ENCODE measurements around the gene WWC2.

Gene WWC2

DNA sequence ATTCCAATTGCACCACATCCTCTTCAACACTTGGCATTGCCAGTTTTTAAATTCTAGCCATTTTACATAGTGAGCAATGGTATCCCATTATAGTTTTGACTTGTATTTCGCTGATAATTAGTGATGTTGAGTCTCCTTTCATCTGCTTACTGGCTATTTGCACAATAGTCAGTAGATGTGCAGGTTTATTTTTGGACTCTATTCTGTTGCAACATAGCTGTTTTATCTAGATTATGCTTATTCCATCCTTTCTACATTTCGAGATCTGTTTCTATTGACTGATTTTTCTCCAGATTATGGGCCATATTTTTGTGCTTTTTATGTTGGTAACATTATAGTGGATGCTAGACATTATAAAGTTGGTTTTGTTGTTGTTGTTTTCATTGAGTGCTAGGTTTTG, 106.1 kb downstream of the WWC2 start:
- no peaks in the 10 kb centered on the region for H3K4me1 Mint-ChIP-seq (ENCODE audit: low read depth)
- no peak overlapping the region for H3K4me3 Mint-ChIP-seq
- H3K27ac Mint-ChIP-seq = no peak overlapping the region
- no peaks in the 10 kb centered on the region for H3K9me3 Mint-ChIP-seq (ENCODE audit: low read depth)
- H3K36me3 Mint-ChIP-seq = no peaks in the 10 kb centered on the region
- no peaks in the 10 kb centered on the region for H3K27me3 Mint-ChIP-seq

DNA sequence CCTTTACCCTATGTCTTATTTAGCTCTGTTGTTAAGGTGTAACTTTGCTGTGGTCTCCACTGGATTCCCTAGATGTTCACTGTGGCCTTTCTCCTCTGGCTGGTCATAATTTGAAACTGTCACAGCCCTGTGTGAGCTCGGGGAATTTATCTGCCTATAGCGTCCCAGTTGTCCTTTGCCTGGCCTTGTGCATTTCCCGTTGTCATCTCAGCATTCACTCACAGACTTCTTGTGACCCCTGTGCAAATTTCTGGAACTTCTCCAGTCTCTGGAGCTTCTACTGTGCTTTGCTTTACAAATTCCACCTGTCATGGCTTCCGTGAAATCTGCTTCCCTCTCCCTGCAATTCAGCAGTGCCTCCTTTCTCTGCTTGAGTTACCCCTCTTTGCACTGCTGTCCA, 106.7 kb downstream of the WWC2 start:
- H3K36me3 Mint-ChIP-seq = no peaks in the 10 kb centered on the region
- no peaks in the 10 kb centered on the region for H3K4me1 Mint-ChIP-seq (ENCODE audit: low read depth)
- H3K27me3 Mint-ChIP-seq = no peaks in the 10 kb centered on the region
- no peak overlapping the region for H3K27ac Mint-ChIP-seq
- H3K4me3 Mint-ChIP-seq = no peak overlapping the region
- no peaks in the 10 kb centered on the region for H3K9me3 Mint-ChIP-seq (ENCODE audit: low read depth)

DNA sequence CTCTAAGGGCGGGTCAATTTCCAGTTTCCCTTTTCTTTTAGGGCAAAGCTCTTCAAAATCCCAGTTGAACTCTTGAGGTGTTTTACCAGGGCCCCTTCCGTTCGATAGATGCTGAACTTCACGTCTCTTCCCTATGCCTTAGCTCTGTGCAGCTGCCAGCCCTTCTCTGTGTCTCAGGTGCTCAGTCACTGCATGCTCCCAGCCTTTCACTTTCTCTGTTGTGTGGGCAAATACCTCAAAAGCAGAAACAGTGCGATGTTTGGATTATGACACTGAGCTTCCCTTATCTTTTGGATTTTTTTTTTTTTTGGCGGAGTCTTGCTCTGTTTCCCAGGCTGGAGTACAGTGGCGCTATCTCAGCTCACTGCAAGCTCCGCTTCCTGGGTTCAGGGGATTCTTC, 112.5 kb downstream of the WWC2 start:
- H3K27me3 Mint-ChIP-seq = no peaks in the 10 kb centered on the region
- H3K4me1 Mint-ChIP-seq (ENCODE audit: low read depth) = no peaks in the 10 kb centered on the region
- H3K36me3 Mint-ChIP-seq = no peaks in the 10 kb centered on the region
- H3K27ac Mint-ChIP-seq = no peak overlapping the region
- H3K4me3 Mint-ChIP-seq = no peak overlapping the region
- no peaks in the 10 kb centered on the region for H3K9me3 Mint-ChIP-seq (ENCODE audit: low read depth)

DNA sequence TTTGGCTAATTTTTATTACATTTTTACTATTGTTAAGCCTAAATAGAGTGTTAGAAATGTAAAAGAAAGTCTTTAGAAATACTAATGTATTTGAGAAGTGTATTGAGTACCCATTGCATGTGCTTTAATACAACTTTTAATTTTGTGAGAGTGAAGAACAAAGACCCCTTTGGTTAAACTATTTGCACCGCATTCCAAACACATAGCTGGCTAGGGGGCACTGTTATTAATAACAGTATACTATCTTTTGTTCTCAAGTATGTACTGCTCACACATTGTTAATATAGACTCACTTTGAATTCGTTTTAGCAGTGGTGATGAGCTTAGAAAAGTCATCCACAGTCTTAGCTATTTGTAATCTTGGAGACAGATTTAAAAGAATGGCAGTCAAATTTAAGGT, 114.9 kb downstream of the WWC2 start:
- H3K4me3 Mint-ChIP-seq = no peak overlapping the region
- H3K27ac Mint-ChIP-seq = no peak overlapping the region
- no peaks in the 10 kb centered on the region for H3K27me3 Mint-ChIP-seq
- no peaks in the 10 kb centered on the region for H3K36me3 Mint-ChIP-seq
- H3K4me1 Mint-ChIP-seq (ENCODE audit: low read depth) = no peaks in the 10 kb centered on the region
- H3K9me3 Mint-ChIP-seq (ENCODE audit: low read depth) = no peaks in the 10 kb centered on the region

DNA sequence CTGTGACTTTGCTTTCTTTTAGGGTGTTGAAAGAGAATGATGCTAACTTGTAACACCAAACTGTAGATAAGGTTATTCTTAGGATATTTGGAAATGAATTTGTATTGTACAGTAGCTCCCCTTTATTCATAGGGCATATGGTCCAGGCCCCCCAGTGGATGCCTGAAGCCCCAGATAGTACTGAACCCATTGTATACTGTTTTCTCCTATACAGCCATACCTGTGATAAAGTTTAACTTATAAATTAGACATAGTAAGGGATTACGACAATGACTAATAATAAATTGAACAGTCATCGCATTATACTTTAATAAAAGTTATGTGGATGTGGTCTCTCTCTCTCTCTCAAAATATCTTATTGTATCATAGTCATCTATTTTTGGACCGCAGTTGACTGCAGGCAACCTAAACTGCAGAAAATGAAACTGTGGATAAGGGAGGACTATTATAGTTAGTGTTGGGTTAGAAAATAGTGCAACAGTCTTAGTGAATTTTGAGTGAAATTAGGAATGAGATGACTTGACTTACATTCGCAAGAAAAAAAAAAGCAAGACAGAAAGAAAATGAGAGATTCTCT, 115.9 kb downstream of the WWC2 start:
- H3K4me1 Mint-ChIP-seq (ENCODE audit: low read depth) = no peaks in the 10 kb centered on the region
- no peak overlapping the region for H3K4me3 Mint-ChIP-seq
- H3K36me3 Mint-ChIP-seq = no peaks in the 10 kb centered on the region
- no peaks in the 10 kb centered on the region for H3K9me3 Mint-ChIP-seq (ENCODE audit: low read depth)
- H3K27ac Mint-ChIP-seq = no peak overlapping the region
- no peaks in the 10 kb centered on the region for H3K27me3 Mint-ChIP-seq

DNA sequence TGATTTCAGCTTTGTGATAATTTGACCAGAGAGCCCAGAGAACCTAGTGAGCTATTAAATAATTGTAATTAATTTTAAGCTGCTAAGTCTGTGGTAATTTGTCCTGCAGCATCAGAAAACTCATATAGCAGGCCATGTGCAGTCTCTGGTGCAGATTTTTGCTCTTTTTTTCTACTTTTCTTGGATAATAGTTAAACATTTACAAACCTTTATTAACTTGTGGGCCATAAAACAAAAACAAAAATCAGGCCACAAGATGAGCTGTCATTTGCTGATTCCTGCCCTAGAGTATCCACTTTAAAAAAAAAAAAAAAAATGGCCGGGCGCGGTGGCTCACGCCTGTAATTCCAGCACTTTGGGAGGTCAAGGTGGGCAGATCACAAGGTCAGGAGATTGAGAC, 121.2 kb downstream of the WWC2 start:
- H3K4me3 Mint-ChIP-seq = no peak overlapping the region
- no peak overlapping the region for H3K27ac Mint-ChIP-seq
- no peaks in the 10 kb centered on the region for H3K9me3 Mint-ChIP-seq (ENCODE audit: low read depth)

DNA sequence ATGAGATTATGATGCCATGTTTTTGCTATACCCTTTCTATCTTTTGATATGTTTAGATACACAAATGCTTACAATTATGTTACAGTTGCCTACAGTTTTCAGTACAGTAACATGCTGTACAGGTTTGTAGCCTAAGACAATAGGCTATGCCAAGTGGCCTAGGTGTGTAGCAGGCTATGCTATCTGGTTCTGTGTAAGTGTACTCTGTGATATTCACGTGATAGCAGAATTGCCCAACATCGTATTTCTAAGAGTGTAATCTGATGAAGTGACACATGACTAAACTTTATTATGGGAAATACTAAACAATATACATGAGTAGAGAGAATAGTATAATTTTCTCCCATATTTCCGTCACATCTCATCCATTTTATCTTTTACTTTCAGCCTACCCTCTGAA, 124.0 kb downstream of the WWC2 start:
- Mint-ChIP-seq H3K9me3 (ENCODE audit: low read depth) (no peaks in the 10 kb centered on the region), H3K4me3 (no peak overlapping the region), H3K27ac (no peak overlapping the region), H3K4me1 (ENCODE audit: low read depth) (no peaks in the 10 kb centered on the region), H3K27me3 (no peaks in the 10 kb centered on the region), H3K36me3 (no peaks in the 10 kb centered on the region)

More for the DNA sequence above, 121.2 kb downstream of the WWC2 start:
- Mint-ChIP-seq H3K27me3 (no peaks in the 10 kb centered on the region), H3K36me3 (no peaks in the 10 kb centered on the region), H3K4me1 (ENCODE audit: low read depth) (no peaks in the 10 kb centered on the region)

DNA sequence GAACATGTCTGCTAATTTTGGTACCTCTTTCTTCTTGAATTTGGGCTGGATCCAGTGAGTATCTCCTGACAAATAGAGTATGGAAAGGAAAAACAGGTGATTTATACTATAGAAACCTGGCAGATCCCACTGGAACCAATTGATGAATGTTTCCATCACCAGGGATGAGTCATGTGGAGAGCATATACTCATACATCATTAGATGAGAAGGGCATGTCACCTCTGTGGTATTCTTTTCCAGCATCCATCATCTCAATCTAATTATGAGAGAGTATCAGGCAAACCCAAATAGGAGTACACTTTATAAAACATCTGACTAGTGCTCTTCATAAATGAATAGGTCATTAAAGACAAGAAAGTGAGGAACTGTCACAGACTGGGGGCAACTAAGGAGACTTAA, 130.3 kb downstream of the WWC2 start:
- Mint-ChIP-seq H3K27ac (no peak overlapping the region), H3K36me3 (peaks cover 3% of the 10 kb centered on the region), H3K9me3 (ENCODE audit: low read depth) (no peaks in the 10 kb centered on the region), H3K4me1 (ENCODE audit: low read depth) (no peaks in the 10 kb centered on the region), H3K27me3 (peaks cover 4% of the 10 kb centered on the region), H3K4me3 (no peak overlapping the region)

DNA sequence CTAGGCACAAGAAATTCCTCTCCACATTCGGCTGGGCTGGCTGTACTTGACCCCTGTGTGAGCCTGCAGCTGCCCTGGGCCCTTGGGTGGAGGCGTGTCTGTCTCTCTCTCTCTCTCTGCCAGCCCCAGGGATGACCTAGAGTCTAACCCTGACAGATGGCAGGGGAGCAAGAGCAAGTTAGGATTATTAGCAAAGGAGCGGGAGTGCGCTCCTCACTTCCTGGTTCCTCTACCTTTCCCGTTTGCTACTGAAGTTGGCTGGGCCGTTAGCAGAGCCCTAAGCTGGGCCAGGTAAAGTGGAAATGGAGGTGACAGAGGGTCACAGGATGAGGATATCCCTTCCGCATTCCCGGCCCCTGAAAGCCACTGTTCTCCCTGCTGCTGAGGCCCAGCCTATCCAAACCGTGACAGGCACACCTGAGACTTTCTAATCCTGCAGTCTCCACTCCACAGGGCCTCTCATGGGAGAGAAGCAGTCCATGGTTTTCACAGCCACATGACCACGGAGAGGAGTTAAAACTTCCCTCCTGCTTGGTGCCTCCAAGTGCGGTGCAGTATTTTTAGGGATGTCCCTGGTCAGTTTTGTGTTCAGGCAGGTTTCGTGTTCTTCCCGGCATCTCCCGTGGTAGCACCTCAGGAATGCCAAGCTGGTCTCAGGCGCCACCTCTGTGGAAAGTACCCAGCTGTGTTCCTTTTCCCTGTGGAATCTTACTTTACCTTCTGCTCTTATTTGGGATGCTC, 141.7 kb downstream of the WWC2 start:
- H3K4me1 Mint-ChIP-seq (ENCODE audit: low read depth) = no peaks in the 10 kb centered on the region
- no peak overlapping the region for H3K27ac Mint-ChIP-seq
- H3K36me3 Mint-ChIP-seq = no peaks in the 10 kb centered on the region
- H3K27me3 Mint-ChIP-seq = no peaks in the 10 kb centered on the region
- no peaks in the 10 kb centered on the region for H3K9me3 Mint-ChIP-seq (ENCODE audit: low read depth)
- no peak overlapping the region for H3K4me3 Mint-ChIP-seq

DNA sequence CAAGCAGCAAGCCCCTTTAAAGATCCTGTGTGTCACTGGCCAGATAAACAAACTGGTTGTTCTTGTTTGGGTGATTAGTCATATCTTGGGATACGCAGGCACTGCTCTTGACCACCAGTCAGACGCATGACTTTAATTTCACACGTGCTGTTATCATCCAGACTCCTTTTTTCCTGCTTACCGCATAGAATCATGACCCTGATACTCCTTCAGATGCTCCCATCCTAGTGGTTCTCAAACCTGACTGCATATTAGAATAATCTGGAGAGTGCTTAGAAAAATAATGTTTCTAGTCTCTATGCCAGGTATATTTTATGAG, 142.2 kb downstream of the WWC2 start:
- Mint-ChIP-seq H3K27ac (no peak overlapping the region), H3K4me3 (no peak overlapping the region), H3K4me1 (ENCODE audit: low read depth) (no peaks in the 10 kb centered on the region), H3K27me3 (no peaks in the 10 kb centered on the region), H3K36me3 (no peaks in the 10 kb centered on the region), H3K9me3 (ENCODE audit: low read depth) (no peaks in the 10 kb centered on the region)

DNA sequence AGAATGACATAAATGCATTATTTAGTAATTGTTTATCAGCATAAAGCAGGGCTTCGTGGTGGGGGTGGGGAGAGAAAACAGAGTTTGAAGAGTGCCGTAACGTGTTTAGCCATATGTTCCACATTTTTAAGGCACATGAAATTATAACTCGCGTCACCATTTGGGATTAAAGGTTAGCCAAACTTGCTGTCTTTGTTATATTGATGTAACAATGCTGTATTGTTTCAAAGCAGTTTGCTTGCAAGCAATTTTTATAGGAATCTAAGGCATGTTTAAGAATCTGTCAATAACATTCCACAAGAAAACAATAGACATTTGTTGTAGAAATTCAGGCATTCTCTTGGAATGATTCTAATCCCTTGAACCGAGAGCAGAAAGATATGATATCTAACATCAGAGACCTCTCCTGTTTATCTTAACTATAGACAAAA, 142.7 kb downstream of the WWC2 start:
- Mint-ChIP-seq H3K27ac (no peak overlapping the region), H3K36me3 (no peaks in the 10 kb centered on the region), H3K27me3 (no peaks in the 10 kb centered on the region), H3K4me1 (ENCODE audit: low read depth) (no peaks in the 10 kb centered on the region), H3K4me3 (no peak overlapping the region), H3K9me3 (ENCODE audit: low read depth) (no peaks in the 10 kb centered on the region)

DNA sequence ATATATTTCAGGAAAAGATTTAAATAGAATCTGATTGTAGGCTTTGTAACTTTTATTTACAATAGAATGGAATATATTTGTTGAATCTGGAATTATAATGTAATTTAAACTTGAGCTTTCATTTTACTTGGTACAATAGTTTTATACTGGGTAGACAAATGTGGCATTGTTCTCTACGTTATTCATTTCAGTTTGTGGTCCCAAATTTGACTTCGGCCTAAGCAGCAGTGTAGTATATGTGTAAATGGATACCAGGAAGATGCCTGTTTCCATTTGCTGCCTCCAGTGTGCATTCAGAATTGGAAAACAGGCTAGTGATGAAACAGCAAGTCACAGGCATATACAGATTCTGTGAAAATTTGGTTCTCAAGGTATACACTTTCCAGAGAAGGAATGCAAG, 143.2 kb downstream of the WWC2 start:
- no peaks in the 10 kb centered on the region for H3K4me1 Mint-ChIP-seq (ENCODE audit: low read depth)
- no peaks in the 10 kb centered on the region for H3K36me3 Mint-ChIP-seq
- no peaks in the 10 kb centered on the region for H3K9me3 Mint-ChIP-seq (ENCODE audit: low read depth)
- H3K27ac Mint-ChIP-seq = no peak overlapping the region
- H3K27me3 Mint-ChIP-seq = no peaks in the 10 kb centered on the region
- H3K4me3 Mint-ChIP-seq = no peak overlapping the region

DNA sequence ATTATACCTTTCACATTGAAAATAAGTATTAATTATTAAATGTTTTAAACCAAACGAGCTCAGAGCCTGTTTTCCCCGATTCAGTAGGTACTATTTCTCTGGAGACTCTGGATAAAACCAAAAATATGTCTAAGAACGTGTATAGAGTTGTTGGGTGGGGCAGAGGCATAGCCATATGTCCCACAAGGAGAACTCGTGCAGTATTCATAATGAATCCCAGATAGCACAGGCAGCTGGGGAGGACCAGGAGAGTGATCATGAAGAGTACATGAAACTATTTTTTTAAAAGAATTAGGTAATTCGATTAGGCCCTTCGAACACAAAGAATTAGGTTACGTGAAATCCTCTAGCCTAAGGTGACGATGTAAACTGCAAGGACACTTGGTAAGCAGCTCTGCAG, 145.0 kb downstream of the WWC2 start:
- H3K27ac Mint-ChIP-seq = no peak overlapping the region
- H3K4me1 Mint-ChIP-seq (ENCODE audit: low read depth) = no peaks in the 10 kb centered on the region
- no peaks in the 10 kb centered on the region for H3K27me3 Mint-ChIP-seq
- H3K4me3 Mint-ChIP-seq = no peak overlapping the region
- H3K9me3 Mint-ChIP-seq (ENCODE audit: low read depth) = no peaks in the 10 kb centered on the region
- no peaks in the 10 kb centered on the region for H3K36me3 Mint-ChIP-seq

DNA sequence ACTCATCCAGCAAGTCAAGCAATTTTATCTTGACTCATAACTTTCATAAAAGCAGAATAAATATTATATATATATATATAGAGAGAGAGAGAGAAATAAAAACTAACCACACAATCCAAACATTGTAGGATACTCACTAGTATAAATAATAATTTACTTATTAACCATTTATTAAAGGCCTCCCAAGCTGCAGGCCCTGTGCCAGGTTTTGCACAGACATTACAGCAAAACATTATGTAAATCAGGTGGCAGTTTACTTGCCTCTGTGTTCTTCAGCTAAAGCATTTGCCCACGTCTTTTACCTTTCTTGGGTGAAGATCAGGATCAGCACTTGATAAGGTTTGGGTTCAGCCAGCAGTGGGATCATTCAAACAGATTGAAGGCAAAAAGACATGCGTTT, 145.4 kb downstream of the WWC2 start:
- no peak overlapping the region for H3K27ac Mint-ChIP-seq
- H3K27me3 Mint-ChIP-seq = no peaks in the 10 kb centered on the region
- no peak overlapping the region for H3K4me3 Mint-ChIP-seq
- H3K4me1 Mint-ChIP-seq (ENCODE audit: low read depth) = no peaks in the 10 kb centered on the region
- H3K9me3 Mint-ChIP-seq (ENCODE audit: low read depth) = no peaks in the 10 kb centered on the region
- no peaks in the 10 kb centered on the region for H3K36me3 Mint-ChIP-seq

DNA sequence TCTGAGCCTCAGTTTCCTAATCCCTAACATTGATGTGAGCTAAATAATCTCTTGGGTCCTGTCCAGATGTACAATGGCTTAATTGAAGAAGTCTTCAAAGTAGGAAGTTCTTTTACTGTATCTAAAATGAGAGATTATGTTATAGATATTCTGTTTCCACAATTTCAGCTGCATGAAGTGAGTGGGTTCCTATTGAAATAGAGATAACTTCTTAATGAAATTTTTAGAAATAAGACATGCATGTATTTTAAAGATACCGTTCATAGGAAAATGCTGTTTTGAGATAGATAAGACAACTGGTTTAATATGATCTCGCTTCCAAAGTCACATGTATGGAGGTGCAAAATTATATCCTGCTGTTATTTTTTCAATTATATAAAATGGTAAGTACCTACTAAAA, 149.1 kb downstream of the WWC2 start:
- H3K9me3 Mint-ChIP-seq (ENCODE audit: low read depth) = no peaks in the 10 kb centered on the region
- H3K4me3 Mint-ChIP-seq = no peak overlapping the region
- no peaks in the 10 kb centered on the region for H3K27me3 Mint-ChIP-seq
- no peaks in the 10 kb centered on the region for H3K4me1 Mint-ChIP-seq (ENCODE audit: low read depth)
- peaks cover 2% of the 10 kb centered on the region for H3K36me3 Mint-ChIP-seq
- H3K27ac Mint-ChIP-seq = no peak overlapping the region

DNA sequence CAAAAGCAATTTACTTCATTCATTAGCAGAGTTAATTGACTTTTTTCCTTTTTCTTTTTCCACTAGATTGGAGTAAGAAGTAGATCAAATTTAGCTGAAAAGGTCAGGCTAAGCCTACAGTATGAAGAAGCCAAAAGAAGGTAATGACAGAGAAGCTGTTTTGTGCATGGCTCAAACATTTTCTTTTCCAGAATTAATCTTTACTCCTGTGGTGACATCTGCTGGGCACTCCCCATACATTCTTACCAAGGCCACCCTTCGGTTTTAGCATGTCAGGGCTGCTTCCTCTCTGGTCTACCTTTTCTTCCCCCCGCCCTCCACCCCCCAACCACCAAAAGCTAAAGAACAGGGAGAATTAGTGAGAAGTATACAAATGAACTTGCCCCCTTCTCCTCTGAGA, 150.8 kb downstream of the WWC2 start:
- Mint-ChIP-seq H3K27me3 (no peaks in the 10 kb centered on the region), H3K27ac (no peak overlapping the region), H3K4me3 (no peak overlapping the region), H3K36me3 (peaks cover 2% of the 10 kb centered on the region), H3K9me3 (ENCODE audit: low read depth) (no peaks in the 10 kb centered on the region), H3K4me1 (ENCODE audit: low read depth) (no peaks in the 10 kb centered on the region)
